Upper lobe of right lung (tissue), 1 donor: ENCODE results near the gene CCDC117. TPM values are rescaled to one million over a fixed set of nuclear protein-coding genes. Genes with fewer than 3 reads are reported as not detected.

ENCODE experiments used
- ATAC-seq: fragments of 200-7000 bp; cut with Tn5 transposase; one replicate; pipeline ENCODE4 v1.9.1; 2020; ENCODE audit warnings: mild to moderate bottlenecking, moderate library complexity
- DNase-seq: peaks from one replicate; pipeline ENCODE4 v3.0.0-alpha.2; 2020
- H3K27ac ChIP-seq: fragments of 200-600 bp; one replicate; pipeline ENCODE4 v1.8.0; 2022
- H3K27me3 ChIP-seq: fragments of 200-600 bp; one replicate; pipeline ENCODE4 v1.8.0; 2022; ENCODE audit warnings: mild to moderate bottlenecking
- H3K36me3 ChIP-seq: fragments of 200-600 bp; one replicate; pipeline ENCODE4 v1.8.0; 2022
- H3K4me1 ChIP-seq: fragments of 200-600 bp; one replicate; pipeline ENCODE4 v1.8.0; 2022
- H3K4me3 ChIP-seq: fragments of 200-600 bp; one replicate; pipeline ENCODE4 v1.8.0; 2022; ENCODE audit warnings: mild to moderate bottlenecking
- H3K9me3 ChIP-seq: fragments of 200-600 bp; one replicate; pipeline ENCODE4 v1.8.0; 2022
- intact Hi-C: fragments of 100-400 bp; cut with DNase I; formaldehyde crosslinking; loops from one replicate; pipeline ENCODE4 v1.11.0; 2022
- total RNA-seq: library from RNA; stranded (reverse); fragmentation: NEBNext Ultra II Directional; extraction: Animal tissue kit (Norgen Biotek cat#: 25700); gene quantifications from one replicate; pipeline ENCODE4 v1.2.1, GENCODE V29; 2021
- TF ChIP-seq, protein P1 (sequence below): fragments of 200-600 bp; IDR thresholded peaks from one replicate; pipeline ENCODE4 v1.8.0; 2022; ENCODE audit warnings: antibody characterized with exemption
- donor health status: DM: no; HTN: yes; CAD: no; lungs with severe emphysema.

The CCDC117 gene
- total RNA-seq, 1 donor from 2014 or later = 19.7 TPM

- peak overlapping the region; percentile 3 for H3K27ac ChIP-seq
- H3K9me3 ChIP-seq = no peaks in the 10 kb centered on the region
- peaks cover 46% of the 10 kb centered on the region for H3K4me1 ChIP-seq
- H3K27me3 ChIP-seq = no peaks in the 10 kb centered on the region
- intact Hi-C loops = no loop called here
- DNase-seq = no peak
- H3K4me3 ChIP-seq = peak overlapping the region; percentile 90
- TF ChIP-seq, protein P1, sequence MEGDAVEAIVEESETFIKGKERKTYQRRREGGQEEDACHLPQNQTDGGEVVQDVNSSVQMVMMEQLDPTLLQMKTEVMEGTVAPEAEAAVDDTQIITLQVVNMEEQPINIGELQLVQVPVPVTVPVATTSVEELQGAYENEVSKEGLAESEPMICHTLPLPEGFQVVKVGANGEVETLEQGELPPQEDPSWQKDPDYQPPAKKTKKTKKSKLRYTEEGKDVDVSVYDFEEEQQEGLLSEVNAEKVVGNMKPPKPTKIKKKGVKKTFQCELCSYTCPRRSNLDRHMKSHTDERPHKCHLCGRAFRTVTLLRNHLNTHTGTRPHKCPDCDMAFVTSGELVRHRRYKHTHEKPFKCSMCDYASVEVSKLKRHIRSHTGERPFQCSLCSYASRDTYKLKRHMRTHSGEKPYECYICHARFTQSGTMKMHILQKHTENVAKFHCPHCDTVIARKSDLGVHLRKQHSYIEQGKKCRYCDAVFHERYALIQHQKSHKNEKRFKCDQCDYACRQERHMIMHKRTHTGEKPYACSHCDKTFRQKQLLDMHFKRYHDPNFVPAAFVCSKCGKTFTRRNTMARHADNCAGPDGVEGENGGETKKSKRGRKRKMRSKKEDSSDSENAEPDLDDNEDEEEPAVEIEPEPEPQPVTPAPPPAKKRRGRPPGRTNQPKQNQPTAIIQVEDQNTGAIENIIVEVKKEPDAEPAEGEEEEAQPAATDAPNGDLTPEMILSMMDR = no peak
- peaks cover 57% of the 10 kb centered on the region for H3K36me3 ChIP-seq
- ATAC-seq = no peak
These were observed 23.7 kb downstream of the CCDC117 start for GRCh38 chr22:28795932-28796856.

- DNase-seq (no peak), ATAC-seq (peak; percentile 60)
- intact Hi-C loops = no loop called here
- Histone ChIP-seq H3K36me3 (peaks cover 42% of the 10 kb centered on the region), H3K27ac (peak overlapping the region; percentile 100), H3K9me3 (no peaks in the 10 kb centered on the region), H3K4me1 (peaks cover 56% of the 10 kb centered on the region), H3K27me3 (no peaks in the 10 kb centered on the region), H3K4me3 (peak overlapping the region; percentile 90)
- TF ChIP-seq, protein P1 = no peak
These were observed 26.5 kb downstream of the CCDC117 start for GRCh38 chr22:28798810-28799605.

GRCh38 chr22:28799606-28800307 is 27.3 kb downstream of the CCDC117 start:
- DNase-seq = peak; percentile 87
- Histone ChIP-seq H3K27ac (peak overlapping the region; percentile 100), H3K4me3 (peak overlapping the region; percentile 90), H3K4me1 (peaks cover 51% of the 10 kb centered on the region), H3K27me3 (no peaks in the 10 kb centered on the region), H3K36me3 (peaks cover 35% of the 10 kb centered on the region), H3K9me3 (no peaks in the 10 kb centered on the region)
- TF ChIP-seq, protein P1 = no peak
- intact Hi-C loops = no loop called here
- ATAC-seq = peak; percentile 82

DNA sequence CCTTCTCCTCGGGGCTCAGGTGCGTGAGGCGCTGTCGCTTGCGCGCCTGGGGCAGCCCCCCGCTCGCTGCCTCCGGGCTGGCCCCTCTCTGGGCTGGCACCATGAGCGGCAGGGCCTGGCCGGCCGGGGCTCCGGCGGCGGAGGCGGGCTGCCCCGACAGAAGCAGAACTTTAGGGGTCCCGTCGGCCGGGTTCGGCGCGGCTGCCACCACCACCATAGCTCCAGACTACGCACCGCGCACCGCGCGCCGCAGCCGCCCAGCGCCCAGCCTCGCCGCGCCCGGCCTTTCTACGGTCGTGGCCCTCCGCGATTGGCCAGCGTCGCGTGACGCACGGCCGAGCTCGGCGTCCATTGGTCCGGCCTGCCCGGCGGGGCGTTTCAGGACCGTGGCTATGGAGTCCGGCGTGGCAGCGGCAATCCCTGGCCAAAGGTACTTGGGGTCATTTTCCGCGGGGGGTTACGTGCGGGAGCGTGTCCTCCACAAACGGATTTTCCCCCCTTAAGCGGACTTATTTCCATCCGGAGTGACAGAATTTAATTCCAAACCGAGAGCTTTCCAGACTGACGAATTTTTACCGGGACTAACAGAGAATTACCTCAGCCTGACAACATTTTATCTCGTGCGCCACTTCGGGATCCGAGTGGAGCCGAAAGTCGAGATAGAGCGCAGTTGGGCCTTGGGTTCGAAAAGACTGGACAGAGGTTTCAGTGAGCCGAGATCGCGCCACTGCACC is 28.0 kb downstream of the CCDC117 start, which contains the start of gene XBP1:
Gene XBP1 (minus strand): TSS at position 262 of the 734 bp plus-strand sequence.
- peak; percentile 96 for ATAC-seq
- DNase-seq = peak; percentile 97
- intact Hi-C loops = no loop called here
- Histone ChIP-seq H3K36me3 (peaks cover 28% of the 10 kb centered on the region), H3K9me3 (no peaks in the 10 kb centered on the region), H3K4me1 (peaks cover 44% of the 10 kb centered on the region), H3K27me3 (no peaks in the 10 kb centered on the region), H3K4me3 (peak within 1 kb of the TSS; percentile 90), H3K27ac (peak within 1 kb of the TSS; percentile 100)
- TF ChIP-seq, protein P1 = no peak
